Breast epithelium (tissue), 4 donors: ENCODE measurements around the gene APMAP. TPM values are rescaled to one million over a fixed set of nuclear protein-coding genes. Genes with fewer than 3 reads are reported as not detected.
A peak's percentile ranks its signal among the peaks of the same experiment; 100 is the strongest.

Experiments used
- DNase-seq, 2 donors: peaks; one replicate each; pipeline ENCODE4 v3.0.0-alpha.2; 2019; ENCODE audit warnings: low spot score in 2 of 2
- H3K27ac ChIP-seq, 2 donors: fragments of 200-600 bp; sonication (generic) in 1 of 2; one replicate each; pipeline ENCODE4 v1.5.1; 2016 to 2019; ENCODE audit warnings: mild to moderate bottlenecking in 1 of 2
- H3K27me3 ChIP-seq, 2 donors: fragments of 200-600 bp; sonication (generic) in 1 of 2; one replicate each; pipeline versions ENCODE4 v1.5.1 to v1.6.0; 2017 to 2019; ENCODE audit warnings: control low read depth in 1 of 2, mild to moderate bottlenecking in 1 of 2
- H3K36me3 ChIP-seq: fragments of 200-600 bp; one replicate; pipeline ENCODE4 v1.5.1; 2019
- H3K4me1 ChIP-seq, 2 donors: fragments of 200-600 bp; sonication (generic); one replicate each; pipeline ENCODE4 v1.5.1; 2016 to 2019; ENCODE audit warnings: control low read depth in 1 of 2
- H3K4me3 ChIP-seq, 3 donors: fragments of 200-600 bp; sonication (generic); 1 replicate in 2 of 3; 2 replicates in 1 of 3; pipeline ENCODE4 v1.5.1; 2016 to 2019; ENCODE audit warnings: mild to moderate bottlenecking in 3 of 3, moderate library complexity in 2 of 3
- H3K9me3 ChIP-seq, 2 donors: fragments of 200-600 bp; sonication (generic) in 1 of 2; one replicate each; pipeline ENCODE4 v1.5.1; 2016 to 2019; ENCODE audit warnings: control low read depth in 1 of 2
- CTCF ChIP-seq, 3 donors: fragments of 450-650 bp; IDR thresholded peaks; one replicate each; pipeline ENCODE4 v1.5.1; 2016 to 2017; ENCODE audit warnings: antibody characterized with exemption in 3 of 3, mild to moderate bottlenecking in 3 of 3, moderate library complexity in 3 of 3
- POLR2A ChIP-seq: fragments of 450-650 bp; IDR thresholded peaks from one replicate; pipeline ENCODE4 v1.6.1; 2016; ENCODE audit warnings: antibody characterized with exemption, mild to moderate bottlenecking, moderate library complexity
- POLR2AphosphoS5 ChIP-seq, 3 donors: sonication (generic); formaldehyde crosslinking; IDR thresholded peaks; one replicate each; pipeline ENCODE4 v1.6.1; 2017; ENCODE audit warnings: antibody characterized with exemption in 3 of 3
- intact Hi-C: fragments of 100-400 bp; cut with DNase I; formaldehyde crosslinking; loops from one replicate; pipeline ENCODE4 v1.15.1; 2023; ENCODE audit warnings: low total_unique reads
- total RNA-seq, 3 donors: library from RNA; depleted of rRNA; stranded (reverse); fragments of >200 nt; gene quantifications; one replicate each; pipeline ENCODE4 v1.1.0, GENCODE V29; 2016

APMAP gene
- total RNA-seq, 3 donors from 2014 or later: 83.2 to 184 (median 101) TPM

- Histone ChIP-seq H3K27ac (no peak overlapping the region), H3K4me1 (no peaks in the 10 kb centered on the region), H3K4me3 (peak overlapping the region in 1 of 3 donors; percentile 14), H3K27me3 (no peaks in the 10 kb centered on the region), H3K9me3 (no peaks in the 10 kb centered on the region), H3K36me3 (no peaks in the 10 kb centered on the region)
- TF ChIP-seq POLR2A (no peak), CTCF (IDR thresholded peaks at IDR 0.05) (peak in 2 of 3 donors; percentile 65 to 76), POLR2AphosphoS5 (IDR thresholded peaks at IDR 0.05) (no peak)
- DNase-seq: peak in 1 of 2 donors; percentile 66
- intact Hi-C loops: no loop called here
These were observed 74.6 kb downstream of the APMAP start for GRCh38 chr20:24917797-24918578.

- H3K27me3 ChIP-seq: no peaks in the 10 kb centered on the region
- intact Hi-C loops: no loop called here
These were observed 75.5 kb downstream of the APMAP start for GRCh38 chr20:24917056-24917455.

GRCh38 chr20:24916412-24916811 lies 76.1 kb downstream of the APMAP start:
- no peaks in the 10 kb centered on the region for H3K4me1 ChIP-seq
- no peak overlapping the region for H3K27ac ChIP-seq
- intact Hi-C loops: no loop called here
- H3K4me3 ChIP-seq: no peak overlapping the region
- no peaks in the 10 kb centered on the region for H3K27me3 ChIP-seq
- TF ChIP-seq CTCF (IDR thresholded peaks at IDR 0.05): no peak
- no peak for TF ChIP-seq POLR2AphosphoS5 (IDR thresholded peaks at IDR 0.05)
- no peak for TF ChIP-seq POLR2A
- no peak for DNase-seq
- no peaks in the 10 kb centered on the region for H3K36me3 ChIP-seq
- no peaks in the 10 kb centered on the region for H3K9me3 ChIP-seq

More at GRCh38 chr20:24917056-24917455, 75.5 kb downstream of the APMAP start:
- no peaks in the 10 kb centered on the region for H3K36me3 ChIP-seq
- no peak overlapping the region for H3K4me3 ChIP-seq
- H3K4me1 ChIP-seq: no peaks in the 10 kb centered on the region
- no peak for TF ChIP-seq POLR2AphosphoS5 (IDR thresholded peaks at IDR 0.05)
- no peak for DNase-seq
- H3K27ac ChIP-seq: no peak overlapping the region
- no peaks in the 10 kb centered on the region for H3K9me3 ChIP-seq

GRCh38 chr20:24915892-24916291 lies 76.7 kb downstream of the APMAP start:
- intact Hi-C loops: no loop called here
- TF ChIP-seq POLR2AphosphoS5 (IDR thresholded peaks at IDR 0.05) (no peak), CTCF (IDR thresholded peaks at IDR 0.05) (no peak), POLR2A (no peak)
- Histone ChIP-seq H3K36me3 (no peaks in the 10 kb centered on the region), H3K27ac (no peak overlapping the region), H3K4me1 (no peaks in the 10 kb centered on the region), H3K9me3 (no peaks in the 10 kb centered on the region), H3K27me3 (no peaks in the 10 kb centered on the region), H3K4me3 (no peak overlapping the region)
- DNase-seq: no peak

- Histone ChIP-seq H3K4me3 (no peak overlapping the region), H3K27me3 (no peaks in the 10 kb centered on the region), H3K9me3 (no peaks in the 10 kb centered on the region), H3K4me1 (no peaks in the 10 kb centered on the region), H3K27ac (no peak overlapping the region), H3K36me3 (no peaks in the 10 kb centered on the region)
- intact Hi-C loops: no loop called here
- TF ChIP-seq POLR2AphosphoS5 (IDR thresholded peaks at IDR 0.05) (no peak), POLR2A (no peak), CTCF (IDR thresholded peaks at IDR 0.05) (no peak)
- no peak for DNase-seq
These were observed 77.1 kb downstream of the APMAP start for GRCh38 chr20:24915440-24915839.
